ENCODE data around the gene RNF125.

Gene RNF125

GRCh38 chr18:32021756-32022564, 3.3 kb downstream of the RNF125 start:
- Histone ChIP-seq H4K20me1 (ENCODE audit: low read depth, low read length) (no peaks in the 10 kb centered on the region), H3K79me2 (ENCODE audit: insufficient read depth, low read length) (no peaks in the 10 kb centered on the region), H3K27ac (ENCODE audit: low read depth, low read length) (no peak overlapping the region), H3K27me3 (ENCODE audit: low read length) (no peaks in the 10 kb centered on the region), H3K9me3 (ENCODE audit: insufficient read depth, low read length) (no peaks in the 10 kb centered on the region), H3F3A (ENCODE audit: insufficient read depth) (no peaks in the 10 kb centered on the region), H3K36me3 (ENCODE audit: low read length) (no peaks in the 10 kb centered on the region), H3K4me3 (ENCODE audit: insufficient read depth, low read length, poor library complexity, severe bottlenecking) (no peak overlapping the region), H3K4me2 (ENCODE audit: low read depth, low read length, poor library complexity, severe bottlenecking) (no peak overlapping the region), H3K9me2 (replicated peaks; ENCODE audit: insufficient read depth, low read length) (no peaks in the 10 kb centered on the region), H3K9ac (ENCODE audit: low read length) (no peak overlapping the region), H2AFZ (ENCODE audit: low read depth, low read length, severe bottlenecking) (no peak overlapping the region)
- TF ChIP-seq EZH2phosphoT487 (conservative IDR thresholded peaks at IDR 0.05; ENCODE audit: low read length) = no peak
- no peak for TF ChIP-seq CTCF (IDR thresholded peaks at IDR 0.05; ENCODE audit: insufficient read depth, low read length, poor library complexity, severe bottlenecking)

- no peaks in the 10 kb centered on the region for H3K36me3 ChIP-seq (ENCODE audit: low read length)
- H3K27me3 ChIP-seq (ENCODE audit: low read length) = no peaks in the 10 kb centered on the region
- no peaks in the 10 kb centered on the region for H3K9me2 ChIP-seq (replicated peaks; ENCODE audit: insufficient read depth, low read length)
- TF ChIP-seq EZH2phosphoT487 (conservative IDR thresholded peaks at IDR 0.05; ENCODE audit: low read length) = no peak
- TF ChIP-seq CTCF (IDR thresholded peaks at IDR 0.05; ENCODE audit: insufficient read depth, low read length, poor library complexity, severe bottlenecking) = no peak
- no peak overlapping the region for H2AFZ ChIP-seq (ENCODE audit: low read depth, low read length, severe bottlenecking)
- H3F3A ChIP-seq (ENCODE audit: insufficient read depth) = no peaks in the 10 kb centered on the region
- H3K4me2 ChIP-seq (ENCODE audit: low read depth, low read length, poor library complexity, severe bottlenecking) = no peak overlapping the region
- H3K79me2 ChIP-seq (ENCODE audit: insufficient read depth, low read length) = no peaks in the 10 kb centered on the region
- H3K27ac ChIP-seq (ENCODE audit: low read depth, low read length) = no peak overlapping the region
- no peaks in the 10 kb centered on the region for H3K9me3 ChIP-seq (ENCODE audit: insufficient read depth, low read length)
- no peak overlapping the region for H3K4me3 ChIP-seq (ENCODE audit: insufficient read depth, low read length, poor library complexity, severe bottlenecking)
- no peaks in the 10 kb centered on the region for H4K20me1 ChIP-seq (ENCODE audit: low read depth, low read length)
- H3K9ac ChIP-seq (ENCODE audit: low read length) = no peak overlapping the region
These were observed 7.1 kb downstream of the RNF125 start for GRCh38 chr18:32025744-32026143.

GRCh38 chr18:32026491-32027086, 8.0 kb downstream of the RNF125 start:
- Histone ChIP-seq H3K36me3 (ENCODE audit: low read length) (no peaks in the 10 kb centered on the region), H3K9me3 (ENCODE audit: insufficient read depth, low read length) (no peaks in the 10 kb centered on the region), H3F3A (ENCODE audit: insufficient read depth) (no peaks in the 10 kb centered on the region), H3K4me2 (ENCODE audit: low read depth, low read length, poor library complexity, severe bottlenecking) (no peak overlapping the region), H3K9ac (ENCODE audit: low read length) (no peak overlapping the region), H3K4me3 (ENCODE audit: insufficient read depth, low read length, poor library complexity, severe bottlenecking) (no peak overlapping the region), H3K27me3 (ENCODE audit: low read length) (no peaks in the 10 kb centered on the region), H2AFZ (ENCODE audit: low read depth, low read length, severe bottlenecking) (no peak overlapping the region), H3K9me2 (replicated peaks; ENCODE audit: insufficient read depth, low read length) (no peaks in the 10 kb centered on the region), H3K27ac (ENCODE audit: low read depth, low read length) (no peak overlapping the region), H3K79me2 (ENCODE audit: insufficient read depth, low read length) (no peaks in the 10 kb centered on the region), H4K20me1 (ENCODE audit: low read depth, low read length) (no peaks in the 10 kb centered on the region)
- no peak for TF ChIP-seq EZH2phosphoT487 (conservative IDR thresholded peaks at IDR 0.05; ENCODE audit: low read length)

- Histone ChIP-seq H4K20me1 (ENCODE audit: low read depth, low read length) (no peaks in the 10 kb centered on the region), H3F3A (ENCODE audit: insufficient read depth) (no peaks in the 10 kb centered on the region), H3K4me2 (ENCODE audit: low read depth, low read length, poor library complexity, severe bottlenecking) (no peak overlapping the region), H3K9ac (ENCODE audit: low read length) (no peak overlapping the region), H3K4me3 (ENCODE audit: insufficient read depth, low read length, poor library complexity, severe bottlenecking) (no peak overlapping the region), H3K9me3 (ENCODE audit: insufficient read depth, low read length) (no peaks in the 10 kb centered on the region), H3K9me2 (replicated peaks; ENCODE audit: insufficient read depth, low read length) (no peaks in the 10 kb centered on the region), H3K36me3 (ENCODE audit: low read length) (no peaks in the 10 kb centered on the region), H3K27ac (ENCODE audit: low read depth, low read length) (no peak overlapping the region), H3K27me3 (ENCODE audit: low read length) (no peaks in the 10 kb centered on the region), H2AFZ (ENCODE audit: low read depth, low read length, severe bottlenecking) (no peak overlapping the region), H3K79me2 (ENCODE audit: insufficient read depth, low read length) (no peaks in the 10 kb centered on the region)
- no peak for TF ChIP-seq CTCF (IDR thresholded peaks at IDR 0.05; ENCODE audit: insufficient read depth, low read length, poor library complexity, severe bottlenecking)
- TF ChIP-seq EZH2phosphoT487 (conservative IDR thresholded peaks at IDR 0.05; ENCODE audit: low read length) = no peak
These were observed 10.9 kb downstream of the RNF125 start for GRCh38 chr18:32029558-32029957.

Measured in SU-DHL-6 (cell line).